H9 (cell line): ENCODE results near the gene CXCR4. TPM values are rescaled to one million over a fixed set of nuclear protein-coding genes. Genes with fewer than 3 reads are reported as not detected.

ENCODE experiments used
- DNase-seq: peaks from one replicate; pipeline ENCODE4 v3.0.0-alpha.2; 2017
- H2AFZ ChIP-seq: one replicate; pipeline ENCODE4 v1.6.1; 2013; ENCODE audit warnings: mild to moderate bottlenecking, low read length, control low read depth, moderate library complexity
- H2AK5ac ChIP-seq: 2 replicates; pipeline ENCODE4 v1.6.1; 2013; ENCODE audit warnings: low read length, control low read depth, mixed read lengths; ENCODE audit not compliant: insufficient read length
- H2BK120ac ChIP-seq: one replicate; pipeline ENCODE4 v1.6.1; 2013; ENCODE audit warnings: low read depth, mild to moderate bottlenecking, low read length, control low read depth, inconsistent platforms; ENCODE audit not compliant: poor library complexity, severe bottlenecking
- H2BK12ac ChIP-seq: 2 replicates; pipeline ENCODE4 v1.6.1; 2013; ENCODE audit warnings: low read length, control low read depth, mixed read lengths, low read depth; ENCODE audit not compliant: insufficient read length
- H2BK15ac ChIP-seq: 2 replicates; pipeline ENCODE4 v1.6.1; 2013; ENCODE audit warnings: low read depth, low read length, control low read depth
- H2BK20ac ChIP-seq: one replicate; pipeline ENCODE4 v1.6.1; 2013; ENCODE audit warnings: low read depth, mild to moderate bottlenecking, low read length, control low read depth, inconsistent platforms; ENCODE audit not compliant: poor library complexity, severe bottlenecking
- H2BK5ac ChIP-seq: 2 replicates; pipeline ENCODE4 v1.6.1; 2013; ENCODE audit warnings: low read length, control low read depth, mixed read lengths; ENCODE audit not compliant: insufficient read length
- H3K14ac ChIP-seq: 2 replicates; pipeline ENCODE4 v1.6.1; 2013; ENCODE audit warnings: low read length, control low read depth; ENCODE audit not compliant: insufficient read depth
- H3K18ac ChIP-seq: 2 replicates; pipeline ENCODE4 v1.6.1; 2013; ENCODE audit warnings: low read depth, mild to moderate bottlenecking, mixed read lengths, low read length, control low read depth; ENCODE audit not compliant: insufficient read length
- H3K23ac ChIP-seq: 2 replicates; pipeline ENCODE4 v1.6.1; 2013; ENCODE audit warnings: low read length, control low read depth, mixed read lengths, low read depth; ENCODE audit not compliant: insufficient read length
- H3K23me2 ChIP-seq: 2 replicates; pipeline ENCODE4 v1.6.1; 2013; ENCODE audit warnings: low read depth, mild to moderate bottlenecking, mixed read lengths, low read length, control low read depth; ENCODE audit not compliant: insufficient read length, poor library complexity, severe bottlenecking
- H3K27ac ChIP-seq: 2 replicates; pipeline ENCODE4 v1.5.1; 2013; ENCODE audit warnings: low read length, control low read depth, mixed read lengths, low read depth; ENCODE audit not compliant: insufficient read length
- H3K27me3 ChIP-seq: 2 replicates; pipeline ENCODE4 v1.6.1; 2013; ENCODE audit warnings: low read length, control low read depth, inconsistent platforms; ENCODE audit not compliant: insufficient read depth
- H3K4ac ChIP-seq: 2 replicates; pipeline ENCODE4 v1.6.1; 2013; ENCODE audit warnings: low read depth, mild to moderate bottlenecking, control low read depth, inconsistent platforms, low read length, moderate library complexity
- H3K4me1 ChIP-seq: 2 replicates; pipeline ENCODE4 v1.6.1; 2013; ENCODE audit warnings: low read length, control low read depth, inconsistent platforms; ENCODE audit not compliant: insufficient read depth
- H3K4me2 ChIP-seq: 2 replicates; pipeline ENCODE4 v1.6.1; 2013; ENCODE audit warnings: low read length, control low read depth, mixed read lengths; ENCODE audit not compliant: insufficient read length, insufficient read depth
- H3K56ac ChIP-seq: 2 replicates; pipeline ENCODE4 v1.6.1; 2013; ENCODE audit warnings: low read depth, mild to moderate bottlenecking, mixed read lengths, low read length, control low read depth; ENCODE audit not compliant: insufficient read length
- H3K79me1 ChIP-seq: 2 replicates; pipeline ENCODE4 v1.6.1; 2013; ENCODE audit warnings: low read depth, mild to moderate bottlenecking, moderate library complexity, low read length, control low read depth, inconsistent platforms; ENCODE audit not compliant: insufficient read depth, poor library complexity, severe bottlenecking
- H3K79me2 ChIP-seq: 2 replicates; pipeline ENCODE4 v1.6.1; 2013; ENCODE audit warnings: low read length, control low read depth, inconsistent platforms; ENCODE audit not compliant: insufficient read depth
- H3K9ac ChIP-seq: 2 replicates; pipeline ENCODE4 v1.6.1; 2013; ENCODE audit warnings: low read length, control low read depth, mixed read lengths; ENCODE audit not compliant: insufficient read length; ENCODE audit errors: extremely low read depth
- H3K9me3 ChIP-seq: one replicate; pipeline ENCODE4 v1.6.1; 2013; ENCODE audit warnings: low read depth, low read length, inconsistent platforms; ENCODE audit not compliant: control insufficient read depth
- H3T11ph ChIP-seq: one replicate; pipeline ENCODE4 v1.6.1; 2013; ENCODE audit warnings: mild to moderate bottlenecking, low read length, control low read depth, inconsistent platforms
- H4K20me1 ChIP-seq: one replicate; pipeline ENCODE4 v1.6.1; 2013; ENCODE audit not compliant: control insufficient read depth, insufficient read length, insufficient read depth
- H4K5ac ChIP-seq: 2 replicates; pipeline ENCODE4 v1.6.1; 2013; ENCODE audit warnings: low read depth, mild to moderate bottlenecking, mixed read lengths, low read length, control low read depth; ENCODE audit not compliant: insufficient read length
- H4K8ac ChIP-seq: replicated peaks from 2 replicates; pipeline ENCODE4 v1.6.1; 2013; ENCODE audit warnings: low read length, control low read depth, mixed read lengths, low read depth; ENCODE audit not compliant: insufficient read length
- H4K91ac ChIP-seq: 2 replicates; pipeline ENCODE4 v1.6.1; 2013; ENCODE audit warnings: low read depth, mild to moderate bottlenecking, moderate library complexity, mixed read lengths, low read length, control low read depth; ENCODE audit not compliant: insufficient read length
- H3K27ac Mint-ChIP-seq, 3 experiments: 2 replicates in 2 of 3; 3 replicates in 1 of 3; pipeline ENCODE4 v1.8.0; 2020 to 2021; ENCODE audit warnings: mixed read lengths in 3 of 3, mild to moderate bottlenecking in 1 of 3, moderate library complexity in 1 of 3
- H3K27me3 Mint-ChIP-seq: 2 replicates; pipeline ENCODE4 v1.8.0; 2021; ENCODE audit warnings: low read depth, mild to moderate bottlenecking, moderate library complexity, mixed read lengths
- H3K36me3 Mint-ChIP-seq, 3 experiments: 2 replicates in 2 of 3; 3 replicates in 1 of 3; pipeline ENCODE4 v1.8.0; 2020 to 2021; ENCODE audit warnings: low read depth in 3 of 3, mixed read lengths in 3 of 3; ENCODE audit not compliant: insufficient read depth in 1 of 3
- H3K4me1 Mint-ChIP-seq, 2 experiments: 2 replicates each; pipeline ENCODE4 v1.8.0; 2020; ENCODE audit warnings: mixed read lengths in 2 of 2
- H3K4me3 Mint-ChIP-seq, 2 experiments: 2 replicates in 1 of 2; 3 replicates in 1 of 2; pipeline ENCODE4 v1.8.0; 2020 to 2021; ENCODE audit warnings: mild to moderate bottlenecking in 2 of 2, mixed read lengths in 2 of 2, moderate library complexity in 1 of 2
- H3K9me3 Mint-ChIP-seq, 2 experiments: 2 replicates in 1 of 2; 3 replicates in 1 of 2; pipeline ENCODE4 v1.8.0; 2020; ENCODE audit warnings: mild to moderate bottlenecking in 2 of 2, mixed read lengths in 2 of 2, moderate library complexity in 1 of 2
- CTCF ChIP-seq: fragments of 200-600 bp; sonication (generic); conservative IDR thresholded peaks from 3 replicates; pipeline ENCODE4 v1.8.0; 2021; ENCODE audit warnings: antibody characterized with exemption, mild to moderate bottlenecking
- WGBS: extraction: QIAGEN DNeasy Blood & Tissue Kit; methylation state at CpG from one replicate; pipeline ENCODE4 v1.1.7; 2013; ENCODE audit warnings: missing lambda C conversion rate, low lambda C conversion rate, mixed read lengths; ENCODE audit not compliant: insufficient read length; ENCODE audit errors: extremely low coverage; 5-methylcytosine and 5-hydroxymethylcytosine counted together
- total RNA-seq: library from RNA; stranded (reverse); gene quantifications from 2 replicates; pipeline ENCODE4 v1.2.1, GENCODE V29; 2021

The CXCR4 gene
- total RNA-seq, 1 experiment from 2014 or later, result 1.0 TPM

GRCh38 chr2:136130511-136130910 is 12.6 kb upstream of the CXCR4 start:
- H2BK15ac ChIP-seq, result no peak overlapping the region
- Mint-ChIP-seq H3K4me1 (peaks cover 31 to 34% of the 10 kb centered on the region in 2 experiments), H3K9me3 (no peaks in the 10 kb centered on the region), H3K36me3 (no peaks in the 10 kb centered on the region), H3K27ac (no peak overlapping the region; a peak in 1 of 7 replicates), H3K27me3 (no peaks in the 10 kb centered on the region), H3K4me3 (no peak overlapping the region)
- H3K14ac ChIP-seq, result no peak overlapping the region
- no peak overlapping the region for H3K18ac ChIP-seq
- H4K91ac ChIP-seq, result no peak overlapping the region
- no peaks in the 10 kb centered on the region for H3K79me2 ChIP-seq
- H3K4ac ChIP-seq, result no peak overlapping the region
- no peak overlapping the region for H3K4me2 ChIP-seq
- TF ChIP-seq CTCF, result no peak
- no CpG with 5 or more reads among the region's 1 CpG for whole genome bisulfite sequencing
- H4K8ac ChIP-seq, result no peak overlapping the region
- no peak overlapping the region for H2BK120ac ChIP-seq
- no peak overlapping the region for H3K9ac ChIP-seq
- no peak overlapping the region for H4K5ac ChIP-seq
- DNase-seq, result no peak
- H3K79me1 ChIP-seq, result no peaks in the 10 kb centered on the region
- H3K9me3 ChIP-seq, result no peaks in the 10 kb centered on the region
- peaks cover 2% of the 10 kb centered on the region; the same call in 1 of the 2 replicates for H3K4me1 ChIP-seq
- H2BK5ac ChIP-seq, result no peak overlapping the region
- no peaks in the 10 kb centered on the region for H4K20me1 ChIP-seq
- H3T11ph ChIP-seq, result no peak overlapping the region
- no peak overlapping the region for H3K56ac ChIP-seq
- H3K23me2 ChIP-seq, result no peaks in the 10 kb centered on the region
- H2BK12ac ChIP-seq, result no peak overlapping the region
- H3K23ac ChIP-seq, result no peak overlapping the region
- H2AK5ac ChIP-seq, result no peak overlapping the region
- no peak overlapping the region for H2AFZ ChIP-seq
- H3K27ac ChIP-seq, result no peak overlapping the region
- H3K27me3 ChIP-seq, result no peaks in the 10 kb centered on the region
- H2BK20ac ChIP-seq, result no peak overlapping the region
